ENCODE measurements around the gene AOX1. TPM values are rescaled to one million over a fixed set of nuclear protein-coding genes. Genes with fewer than 3 reads are reported as not detected.

Gene AOX1
- total and polyA plus RNA-seq, 10 of the 15 experiments (the other 5 are each of a cell fraction or from before 2014, with no cell fraction given): 0.03 to 0.56 (median 0.19) TPM; not detected in 6

GRCh38 chr2:200585340-200585729, 479 bp upstream of the AOX1 start:
- Histone ChIP-seq H3K27me3 (replicated peaks in 1 of 2; ENCODE audit: control insufficient read depth in 2 of 2, insufficient read depth in 2 of 2, low read length in 1 of 2) (no peaks in the 10 kb centered on the region), H3K9ac (ENCODE audit: control insufficient read depth, insufficient read depth, low read length) (no peak overlapping the region), H3K79me2 (ENCODE audit: control insufficient read depth, insufficient read depth, low read length) (no peaks in the 10 kb centered on the region), H3K4me3 (peak overlapping the region; percentile 45), H2AFZ (ENCODE audit: control insufficient read depth, low read depth, low read length) (peak overlapping the region; percentile 42), H4K20me1 (ENCODE audit: control insufficient read depth, insufficient read depth) (no peaks in the 10 kb centered on the region), H3K9me3 (replicated peaks; ENCODE audit: control insufficient read depth, insufficient read depth, low read length) (no peaks in the 10 kb centered on the region), H3K36me3 (ENCODE audit: control insufficient read depth in 2 of 2, insufficient read depth in 2 of 2, low read length in 1 of 2) (no peaks in the 10 kb centered on the region; a peak in 1 of 4 replicates), H3K27ac (ENCODE audit: control insufficient read depth, insufficient read depth) (no peak overlapping the region), H3K4me2 (ENCODE audit: control insufficient read depth, insufficient read depth) (peak overlapping the region; percentile 81), H3K4me1 (ENCODE audit: control insufficient read depth, insufficient read depth, low read length) (peaks cover 6% of the 10 kb centered on the region; the same call in 1 of the 2 replicates)
- ChIA-PET POLR2A (no interaction called here), RAD21 (ENCODE audit: unreplicated experiment) (no interaction called here), CTCF (no interaction called here), SMC1A (ENCODE audit: uncharacterized antibody, unreplicated experiment) (no interaction called here)
- WGBS (ENCODE audit: insufficient coverage, insufficient replicate concordance, low lambda C conversion rate, missing lambda C conversion rate): 34% methylated on average over 2 of the region's 2 CpGs
- in situ Hi-C loops (cut with MboI) (no loop called here), intact Hi-C loops (cut with micrococcal nuclease; ENCODE audit: unreplicated experiment) (no loop called here)
- TF ChIP-seq, protein P1, sequence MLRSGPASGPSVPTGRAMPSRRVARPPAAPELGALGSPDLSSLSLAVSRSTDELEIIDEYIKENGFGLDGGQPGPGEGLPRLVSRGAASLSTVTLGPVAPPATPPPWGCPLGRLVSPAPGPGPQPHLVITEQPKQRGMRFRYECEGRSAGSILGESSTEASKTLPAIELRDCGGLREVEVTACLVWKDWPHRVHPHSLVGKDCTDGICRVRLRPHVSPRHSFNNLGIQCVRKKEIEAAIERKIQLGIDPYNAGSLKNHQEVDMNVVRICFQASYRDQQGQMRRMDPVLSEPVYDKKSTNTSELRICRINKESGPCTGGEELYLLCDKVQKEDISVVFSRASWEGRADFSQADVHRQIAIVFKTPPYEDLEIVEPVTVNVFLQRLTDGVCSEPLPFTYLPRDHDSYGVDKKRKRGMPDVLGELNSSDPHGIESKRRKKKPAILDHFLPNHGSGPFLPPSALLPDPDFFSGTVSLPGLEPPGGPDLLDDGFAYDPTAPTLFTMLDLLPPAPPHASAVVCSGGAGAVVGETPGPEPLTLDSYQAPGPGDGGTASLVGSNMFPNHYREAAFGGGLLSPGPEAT (IDR thresholded peaks at IDR 0.05; ENCODE audit: low read depth): no peak
- TF ChIP-seq, protein P2, sequence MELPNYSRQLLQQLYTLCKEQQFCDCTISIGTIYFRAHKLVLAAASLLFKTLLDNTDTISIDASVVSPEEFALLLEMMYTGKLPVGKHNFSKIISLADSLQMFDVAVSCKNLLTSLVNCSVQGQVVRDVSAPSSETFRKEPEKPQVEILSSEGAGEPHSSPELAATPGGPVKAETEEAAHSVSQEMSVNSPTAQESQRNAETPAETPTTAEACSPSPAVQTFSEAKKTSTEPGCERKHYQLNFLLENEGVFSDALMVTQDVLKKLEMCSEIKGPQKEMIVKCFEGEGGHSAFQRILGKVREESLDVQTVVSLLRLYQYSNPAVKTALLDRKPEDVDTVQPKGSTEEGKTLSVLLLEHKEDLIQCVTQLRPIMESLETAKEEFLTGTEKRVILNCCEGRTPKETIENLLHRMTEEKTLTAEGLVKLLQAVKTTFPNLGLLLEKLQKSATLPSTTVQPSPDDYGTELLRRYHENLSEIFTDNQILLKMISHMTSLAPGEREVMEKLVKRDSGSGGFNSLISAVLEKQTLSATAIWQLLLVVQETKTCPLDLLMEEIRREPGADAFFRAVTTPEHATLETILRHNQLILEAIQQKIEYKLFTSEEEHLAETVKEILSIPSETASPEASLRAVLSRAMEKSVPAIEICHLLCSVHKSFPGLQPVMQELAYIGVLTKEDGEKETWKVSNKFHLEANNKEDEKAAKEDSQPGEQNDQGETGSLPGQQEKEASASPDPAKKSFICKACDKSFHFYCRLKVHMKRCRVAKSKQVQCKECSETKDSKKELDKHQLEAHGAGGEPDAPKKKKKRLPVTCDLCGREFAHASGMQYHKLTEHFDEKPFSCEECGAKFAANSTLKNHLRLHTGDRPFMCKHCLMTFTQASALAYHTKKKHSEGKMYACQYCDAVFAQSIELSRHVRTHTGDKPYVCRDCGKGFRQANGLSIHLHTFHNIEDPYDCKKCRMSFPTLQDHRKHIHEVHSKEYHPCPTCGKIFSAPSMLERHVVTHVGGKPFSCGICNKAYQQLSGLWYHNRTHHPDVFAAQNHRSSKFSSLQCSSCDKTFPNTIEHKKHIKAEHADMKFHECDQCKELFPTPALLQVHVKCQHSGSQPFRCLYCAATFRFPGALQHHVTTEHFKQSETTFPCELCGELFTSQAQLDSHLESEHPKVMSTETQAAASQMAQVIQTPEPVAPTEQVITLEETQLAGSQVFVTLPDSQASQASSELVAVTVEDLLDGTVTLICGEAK (IDR thresholded peaks at IDR 0.05; ENCODE audit: borderline replicate concordance): peak; percentile 60
- FAIRE-seq (peak; percentile 78), ATAC-seq (no peak), DNase-seq (ENCODE audit: low read depth, low spot score) (no peak)
- no TSS peak for BruUV-seq (replicated peaks)

All from GM12878 (cell line).